Aorta (tissue), 5 donors: ENCODE measurements around the gene TMEM62. TPM values are rescaled to one million over a fixed set of nuclear protein-coding genes. Genes with fewer than 3 reads are reported as not detected.
"Not testable (repeated sequence)": the region's sequence is repeated elsewhere in the genome, so short reads cannot be mapped to it uniquely, and the experiment has no call there.

Experiments
- ATAC-seq: fragments of 200-7000 bp; cut with Tn5 transposase; one replicate; pipeline ENCODE4 v1.9.1; 2022; ENCODE audit warnings: moderate library complexity; ENCODE audit not compliant: low FRiP score
- DNase-seq, 2 donors: peaks; one replicate each; pipeline ENCODE4 v3.0.0-alpha.2; 2020
- H3K27ac ChIP-seq, 2 donors: one replicate each; pipeline ENCODE4 v1.5.1; 2013; ENCODE audit warnings: low read length in 2 of 2, mild to moderate bottlenecking in 2 of 2, moderate library complexity in 2 of 2, control low read depth in 1 of 2, inconsistent platforms in 1 of 2, low read depth in 1 of 2
- H3K27me3 ChIP-seq, 2 donors: one replicate each; pipeline ENCODE4 v1.6.1; 2013; ENCODE audit warnings: control low read depth in 1 of 2, low read length in 1 of 2, mild to moderate bottlenecking in 1 of 2, moderate library complexity in 1 of 2; ENCODE audit not compliant: insufficient read depth in 2 of 2, control insufficient read depth in 1 of 2
- H3K36me3 ChIP-seq, 2 donors: one replicate each; pipeline ENCODE4 v1.6.1; 2013; ENCODE audit warnings: control low read depth in 1 of 2, low read length in 1 of 2, mild to moderate bottlenecking in 1 of 2; ENCODE audit not compliant: insufficient read depth in 2 of 2, control insufficient read depth in 1 of 2
- H3K4me1 ChIP-seq, 2 donors: one replicate each; pipeline ENCODE4 v1.6.1; 2013; ENCODE audit warnings: low read length in 2 of 2, control low read depth in 1 of 2, mild to moderate bottlenecking in 1 of 2, moderate library complexity in 1 of 2; ENCODE audit not compliant: insufficient read depth in 2 of 2, control insufficient read depth in 1 of 2
- H3K4me3 ChIP-seq, 2 donors: one replicate each; pipeline ENCODE4 v1.5.1; 2013; ENCODE audit warnings: low read length in 2 of 2, control low read depth in 1 of 2, mild to moderate bottlenecking in 1 of 2
- H3K9me3 ChIP-seq: one replicate; pipeline ENCODE4 v1.6.1; 2013; ENCODE audit warnings: mild to moderate bottlenecking, low read length; ENCODE audit not compliant: control insufficient read depth
- WGBS, 2 donors: extraction: QIAGEN DNeasy Blood & Tissue Kit; methylation state at CpG; one replicate each; pipeline ENCODE4 v1.1.7; 2013; 5-methylcytosine and 5-hydroxymethylcytosine counted together
- intact Hi-C, 2 donors: fragments of 100-400 bp; cut with DNase I; formaldehyde crosslinking; loops; one replicate each; pipeline versions ENCODE4 v1.14.2 to v1.15.0; 2022
- polyA plus RNA-seq, 2 donors: library from polyadenylated mRNA; stranded (reverse); fragments of 200-250 nt; gene quantifications; one replicate each; pipeline ENCODE4 v1.2.3, GENCODE V29; 2013
- total RNA-seq, 2 donors: library from RNA; stranded (reverse); fragmentation: NEBNext Ultra II Directional; extraction: Animal tissue kit (Norgen Biotek cat#: 25700); gene quantifications; one replicate each; pipeline ENCODE4 v1.2.1, GENCODE V29; 2021
- donor health status: healthy with polysubstance abuse.
- donor health status: Bipolar disorder and iron deficiency.
- donor health status: DM: no; HTN: no; CAD: no.
- donor health status: DM: no; HTN: no; CAD: no.
- donor health status: DM: yes; HTN: yes; CAD: no.

TMEM62 gene
- total and polyA plus RNA-seq, 4 donors, result 13.8 to 28.9 (median 24.3) TPM

GRCh38 chr15:43177147-43177546 is 43.8 kb downstream of the TMEM62 start:
- WGBS, 2 donors, result 88 to 93% methylated on average over 2 of the region's 2 CpGs
- H3K4me3 ChIP-seq, H3K4me1 ChIP-seq, DNase-seq, intact Hi-C loops, H3K27ac ChIP-seq, H3K9me3 ChIP-seq, H3K27me3 ChIP-seq, ATAC-seq, H3K36me3 ChIP-seq: not testable (repeated sequence)

DNA sequence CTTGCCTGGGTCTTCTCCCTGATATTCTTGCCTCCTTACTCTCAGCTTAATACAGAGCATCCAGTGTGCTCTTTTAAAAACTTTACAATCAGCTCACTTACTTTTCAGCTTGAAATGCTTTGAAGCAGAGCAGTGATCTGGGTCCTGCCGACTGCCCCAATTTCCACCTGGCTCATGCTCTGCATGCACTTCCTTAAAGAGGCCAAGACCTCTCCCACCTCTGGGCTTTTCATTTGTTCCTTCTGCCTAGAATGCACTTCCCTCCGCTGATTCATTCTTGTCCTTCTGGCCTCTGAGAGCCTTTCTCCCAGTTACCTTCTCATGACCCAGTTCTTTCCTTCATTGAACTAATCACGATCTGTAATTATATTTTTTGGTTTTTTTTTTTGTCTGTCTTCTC is 49.9 kb downstream of the TMEM62 start:
- H3K27ac ChIP-seq, result no peak overlapping the region

DNA sequence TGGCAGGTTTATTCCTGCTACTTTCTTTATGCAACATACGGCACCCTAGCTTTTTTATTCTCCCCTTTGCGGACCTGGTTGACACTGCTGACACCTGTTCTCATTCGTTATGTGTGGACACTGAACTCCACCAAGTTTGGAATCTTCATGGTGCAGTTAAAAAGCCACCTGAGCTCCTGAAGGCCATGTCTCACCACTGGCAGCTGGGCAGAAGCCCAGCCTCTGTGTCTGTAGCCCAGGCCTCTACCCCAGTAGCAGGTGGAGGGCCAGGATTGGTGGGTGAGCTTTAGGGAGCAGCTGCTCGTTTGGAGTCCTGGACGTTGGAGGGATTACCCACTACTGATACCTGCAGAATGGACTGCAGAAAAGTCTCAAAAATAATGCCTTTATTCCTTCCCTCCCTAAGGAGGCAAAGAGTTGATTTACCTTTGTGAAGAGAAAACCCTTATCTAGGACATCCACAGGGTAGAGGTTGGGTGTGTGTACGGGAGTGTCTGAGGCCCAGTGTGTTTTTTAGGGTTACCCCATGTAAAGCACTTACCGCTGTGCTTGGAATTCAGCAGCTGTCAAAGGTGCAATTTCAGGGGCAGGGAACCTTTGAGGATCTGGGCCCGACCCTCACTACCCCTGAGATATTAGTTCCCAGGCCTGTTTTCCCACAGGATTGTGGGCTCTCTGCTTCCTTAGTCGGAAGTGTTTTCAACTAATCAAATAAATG is 51.2 kb downstream of the TMEM62 start:
- H3K27me3 ChIP-seq, result no peaks in the 10 kb centered on the region
- intact Hi-C loops, result loop anchor here in 1 of 2 donors (5.0 kb wide), 1 partner anchor 77 kb away; the partner anchor contains the start of gene UBR1
- no peak for ATAC-seq
- H3K9me3 ChIP-seq, result no peaks in the 10 kb centered on the region
- peak overlapping the region in 1 of 2 donors; percentile 39 for H3K27ac ChIP-seq
- no peaks in the 10 kb centered on the region for H3K4me1 ChIP-seq
- WGBS, 2 donors, result 64 to 65% methylated on average over 9 of the region's 9 CpGs
- no peak for DNase-seq
- H3K4me3 ChIP-seq, result no peak overlapping the region
- H3K36me3 ChIP-seq, result peaks cover 2 to 3% of the 10 kb centered on the region in 2 donors

More for the DNA sequence above, 49.9 kb downstream of the TMEM62 start:
- Histone ChIP-seq H3K36me3 (no peaks in the 10 kb centered on the region), H3K4me1 (no peaks in the 10 kb centered on the region), H3K9me3 (no peaks in the 10 kb centered on the region), H3K27me3 (no peaks in the 10 kb centered on the region), H3K4me3 (no peak overlapping the region)
- no peak for ATAC-seq
- DNase-seq, result no peak
- intact Hi-C loops, result no loop called here
- WGBS, 2 donors, result 77 to 80% methylated on average over 3 of the region's 3 CpGs

GRCh38 chr15:43185157-43186002 is 52.0 kb downstream of the TMEM62 start, which contains the start of gene CCNDBP1:
Gene CCNDBP1 (plus strand): TSS chr15:43185403. CDS start chr15:43185499, 96 bp downstream.
- DNase-seq (peak; percentile 96 to 98), ATAC-seq (peak; percentile 94)
- Histone ChIP-seq H3K27me3 (no peaks in the 10 kb centered on the region), H3K27ac (peak within 1 kb of the TSS in 1 of 2 donors; percentile 70), H3K4me1 (no peaks in the 10 kb centered on the region), H3K9me3 (no peaks in the 10 kb centered on the region), H3K36me3 (peaks cover 2 to 5% of the 10 kb centered on the region in 2 donors), H3K4me3 (peak within 1 kb of the TSS; percentile 65 to 81)
- intact Hi-C loops, result loop anchor here in 1 of 2 donors (5.0 kb wide), 1 partner anchor 78 kb away; the partner anchor contains the start of gene UBR1
- 0 to 1% methylated on average over 51 to 69 of the region's 69 CpGs for WGBS, 2 donors

DNA sequence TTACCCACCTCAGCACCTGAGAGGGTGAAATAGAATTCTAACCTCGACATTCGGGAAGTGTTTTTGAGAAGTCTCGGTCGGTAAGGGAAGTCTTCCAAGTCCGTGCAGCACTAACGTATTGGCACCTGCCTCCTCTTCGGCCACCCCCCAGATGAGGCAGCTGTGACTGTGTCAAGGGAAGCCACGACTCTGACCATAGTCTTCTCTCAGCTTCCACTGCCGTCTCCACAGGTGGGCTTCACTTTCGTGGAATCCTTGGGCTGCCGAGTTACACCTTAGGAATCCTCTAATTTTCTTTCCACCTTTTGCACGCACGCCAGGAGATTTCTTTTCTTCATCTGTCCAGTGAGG is 52.6 kb downstream of the TMEM62 start:
- 0 to 1% methylated on average over 13 of the region's 13 CpGs for WGBS, 2 donors
- Histone ChIP-seq H3K4me3 (peak overlapping the region; percentile 65 to 81), H3K36me3 (peaks cover 4 to 5% of the 10 kb centered on the region in 2 donors), H3K27me3 (no peaks in the 10 kb centered on the region), H3K4me1 (no peaks in the 10 kb centered on the region), H3K9me3 (no peaks in the 10 kb centered on the region), H3K27ac (peak overlapping the region in 1 of 2 donors; percentile 32)
- DNase-seq (no peak), ATAC-seq (peak; percentile 40)
- intact Hi-C loops, result loop anchor here in 1 of 2 donors (5.0 kb wide), 1 partner anchor 79 kb away; the partner anchor contains the start of gene UBR1

DNA sequence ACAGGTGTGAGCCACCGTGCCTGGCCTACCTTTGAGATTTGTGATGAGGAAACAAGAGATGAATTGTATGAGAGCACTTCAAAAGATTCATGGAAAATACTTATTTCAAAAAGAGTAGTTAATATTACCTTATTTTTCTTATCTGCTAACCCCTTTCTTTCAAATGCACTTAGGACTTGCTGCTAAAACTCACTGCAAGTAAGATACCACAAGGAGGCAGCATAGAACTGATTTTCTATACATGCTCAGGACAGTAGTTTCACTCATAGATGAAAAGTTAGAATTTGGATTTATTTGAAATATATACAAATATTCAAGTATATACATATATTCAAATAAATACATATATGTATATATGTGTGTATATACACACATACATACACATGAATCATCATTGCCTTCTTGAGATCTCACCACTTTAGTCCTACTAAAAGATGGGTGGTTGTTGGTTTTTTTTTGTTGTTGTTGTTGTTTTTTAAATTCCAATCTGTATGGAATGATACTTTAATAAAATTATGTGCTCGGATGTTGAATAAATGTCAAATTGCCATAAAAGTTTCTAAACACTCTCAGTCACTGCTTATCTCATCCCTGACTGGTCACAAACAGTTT is 54.3 kb downstream of the TMEM62 start:
- no peaks in the 10 kb centered on the region for H3K9me3 ChIP-seq
- H3K27ac ChIP-seq, result no peak overlapping the region
- WGBS, 2 donors, result 64 to 74% methylated on average over 2 of the region's 2 CpGs
- ATAC-seq, result no peak
- H3K4me3 ChIP-seq, result no peak overlapping the region
- H3K4me1 ChIP-seq, result no peaks in the 10 kb centered on the region
- intact Hi-C loops, result loop anchor here in 1 of 2 donors (5.0 kb wide), 1 partner anchor 80 kb away; the partner anchor contains the start of gene UBR1
- H3K36me3 ChIP-seq, result peaks cover 8 to 9% of the 10 kb centered on the region in 2 donors
- no peak for DNase-seq
- H3K27me3 ChIP-seq, result no peaks in the 10 kb centered on the region

DNA sequence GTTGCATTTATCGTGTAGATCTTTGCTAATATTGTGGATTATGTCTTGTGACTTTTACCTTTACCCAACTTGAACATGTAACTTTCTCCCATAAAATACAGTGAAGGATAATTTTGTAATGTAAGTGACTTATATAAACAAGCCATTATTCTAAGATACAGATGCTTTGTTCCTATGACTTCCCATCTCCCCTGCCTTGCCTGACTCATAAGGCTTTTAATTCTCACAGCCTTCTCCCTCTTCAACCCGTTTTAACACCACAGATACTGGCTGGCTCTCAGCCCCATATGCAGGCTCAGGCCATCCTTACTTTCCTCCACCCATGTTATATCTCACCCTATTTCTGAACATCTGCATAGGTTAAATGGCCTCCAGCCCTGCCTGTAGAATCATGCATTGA is 55.9 kb downstream of the TMEM62 start:
- ATAC-seq, result no peak

GRCh38 chr15:43190178-43190577 is 56.8 kb downstream of the TMEM62 start:
- no peak for ATAC-seq
- Histone ChIP-seq H3K4me1 (no peaks in the 10 kb centered on the region), H3K27me3 (no peaks in the 10 kb centered on the region), H3K4me3 (no peak overlapping the region), H3K9me3 (no peaks in the 10 kb centered on the region), H3K27ac (no peak overlapping the region), H3K36me3 (peaks cover 9 to 10% of the 10 kb centered on the region in 2 donors)
- DNase-seq, result no peak
- intact Hi-C loops, result no loop called here
- 89 to 90% methylated on average over 1 of the region's 1 CpG for WGBS, 2 donors

More for the DNA sequence above, 55.9 kb downstream of the TMEM62 start:
- no peaks in the 10 kb centered on the region for H3K27me3 ChIP-seq
- 76 to 81% methylated on average over 2 of the region's 2 CpGs for WGBS, 2 donors
- H3K36me3 ChIP-seq, result peaks cover 9 to 10% of the 10 kb centered on the region in 2 donors
- no peak overlapping the region for H3K27ac ChIP-seq
- no peak for DNase-seq
- no peaks in the 10 kb centered on the region for H3K9me3 ChIP-seq
- intact Hi-C loops, result loop anchor here in 1 of 2 donors (5.0 kb wide), 1 partner anchor 82 kb away; the partner anchor contains the start of gene UBR1
- no peak overlapping the region for H3K4me3 ChIP-seq
- H3K4me1 ChIP-seq, result no peaks in the 10 kb centered on the region
